H1 (cell line): ENCODE data around the gene STAT2. TPM values are rescaled to one million over a fixed set of nuclear protein-coding genes. Genes with fewer than 3 reads are reported as not detected.

ENCODE experiments used
- CTCF ChIA-PET: fragments of 300-600 bp; sonication (Branson Sonifier 250); formaldehyde crosslinking; loops from one replicate; lab custom pipeline; 2021; ENCODE audit not compliant: partially characterized antibody; lab: Charles Lee
- POLR2A ChIA-PET: fragments of 300-600 bp; sonication (Branson Sonifier 250); formaldehyde crosslinking; loops from one replicate; lab custom pipeline; 2021; ENCODE audit warnings: inconsistent platforms; ENCODE audit not compliant: partially characterized antibody; lab: Charles Lee
- DNase-seq, 2 experiments: peaks; one replicate each; pipeline versions ENCODE4 v3.0.0 to v3.0.0-alpha.2; 2010 to 2022; ENCODE audit warnings: low spot score in 2 of 2, low read depth in 1 of 2, mixed read lengths in 1 of 2
- FAIRE-seq: peaks from 2 replicates; lab custom pipeline; 2011; peaks lifted over from hg19 to GRCh38; lab: Jason Lieb, UNC
- H2AFZ ChIP-seq: 2 replicates; pipeline ENCODE4 v1.8.1; 2012; ENCODE audit warnings: low read length, inconsistent platforms
- H2AK5ac ChIP-seq: 2 replicates; pipeline ENCODE4 v1.6.1; 2013; ENCODE audit warnings: low read depth, low read length
- H2BK120ac ChIP-seq: replicated peaks from 2 replicates; pipeline ENCODE3; 2013; ENCODE audit warnings: low read depth, low read length, inconsistent platforms
- H2BK12ac ChIP-seq: 2 replicates; pipeline ENCODE4 v1.6.1; 2013; ENCODE audit warnings: low read depth, low read length
- H2BK15ac ChIP-seq: 2 replicates; pipeline ENCODE4 v1.6.1; 2013; ENCODE audit warnings: low read length
- H2BK20ac ChIP-seq: 2 replicates; pipeline ENCODE4 v1.6.1; 2013; ENCODE audit warnings: low read length
- H2BK5ac ChIP-seq: 2 replicates; pipeline ENCODE4 v1.6.1; 2013; ENCODE audit warnings: low read depth, low read length
- H3K14ac ChIP-seq: 2 replicates; pipeline ENCODE4 v1.6.1; 2013; ENCODE audit warnings: inconsistent platforms; ENCODE audit not compliant: insufficient read length
- H3K18ac ChIP-seq: 2 replicates; pipeline ENCODE4 v1.6.1; 2013; ENCODE audit warnings: low read length; ENCODE audit errors: extremely low read depth
- H3K23ac ChIP-seq: 2 replicates; pipeline ENCODE4 v1.6.1; 2013; ENCODE audit warnings: inconsistent platforms; ENCODE audit not compliant: insufficient read length
- H3K23me2 ChIP-seq: 2 replicates; pipeline ENCODE4 v1.6.1; 2013; ENCODE audit warnings: low read depth, low read length
- H3K27ac ChIP-seq: 2 replicates; pipeline ENCODE4 v1.6.1; 2011; ENCODE audit warnings: low read depth, low read length, inconsistent platforms
- H3K27me3 ChIP-seq, 4 experiments: replicated peaks in 1 of 4; 1 replicate in 1 of 4; 2 replicates in 3 of 4; pipeline versions ENCODE4 v1.6.1 to v1.8.1; 2011 to 2013; ENCODE audit warnings: low read length in 3 of 4, mild to moderate bottlenecking in 3 of 4, inconsistent platforms in 2 of 4, mixed read lengths in 2 of 4, moderate library complexity in 1 of 4; ENCODE audit not compliant: control insufficient read depth in 3 of 4, insufficient read depth in 3 of 4; ENCODE audit errors: extremely low read depth in 1 of 4
- H3K36me3 ChIP-seq, 4 experiments: 2 replicates each; pipeline versions ENCODE4 v1.6.1 to v1.8.1; 2011 to 2013; ENCODE audit warnings: mild to moderate bottlenecking in 4 of 4, low read length in 3 of 4, moderate library complexity in 2 of 4, control low read depth in 1 of 4, inconsistent platforms in 1 of 4; ENCODE audit not compliant: insufficient read depth in 4 of 4, control insufficient read depth in 2 of 4
- H3K4ac ChIP-seq: replicated peaks from 2 replicates; pipeline ENCODE3; 2013; ENCODE audit warnings: low read length, low read depth, mixed read lengths, inconsistent platforms; ENCODE audit not compliant: insufficient read length
- H3K4me1 ChIP-seq, 4 experiments: replicated peaks in 1 of 4; 1 replicate in 1 of 4; 2 replicates in 3 of 4; pipeline versions ENCODE4 v1.6.1 to v1.8.1; 2011 to 2013; ENCODE audit warnings: low read length in 3 of 4, inconsistent platforms in 2 of 4, mixed read lengths in 1 of 4; ENCODE audit not compliant: insufficient read depth in 4 of 4, control insufficient read depth in 3 of 4
- H3K4me2 ChIP-seq, 2 experiments: 2 replicates each; pipeline versions ENCODE4 v1.6.1 to v1.8.1; 2011 to 2013; ENCODE audit warnings: low read depth in 2 of 2, low read length in 2 of 2, control low read depth in 1 of 2, inconsistent platforms in 1 of 2, mild to moderate bottlenecking in 1 of 2; ENCODE audit not compliant: insufficient read depth in 1 of 2
- H3K4me3 ChIP-seq, 4 experiments: fragments of 200-600, 300-600 bp in 1 of 4; sonication (generic), shearing (Covaris generic), sonication (Bioruptor Twin) in 1 of 4; 2 replicates each; pipeline versions ENCODE4 v1.5.1 to v1.8.1; 2011 to 2016; ENCODE audit warnings: low read length in 4 of 4, low read depth in 3 of 4, control low read depth in 2 of 4, inconsistent platforms in 2 of 4, mild to moderate bottlenecking in 2 of 4, mixed read lengths in 1 of 4, moderate library complexity in 1 of 4; ENCODE audit not compliant: insufficient read depth in 2 of 4; ENCODE audit errors: extremely low read depth in 1 of 4
- H3K56ac ChIP-seq: replicated peaks from 2 replicates; pipeline ENCODE3; 2013; ENCODE audit warnings: low read depth, mild to moderate bottlenecking, mixed read lengths, low read length, inconsistent platforms; ENCODE audit not compliant: insufficient read length
- H3K79me1 ChIP-seq: 2 replicates; pipeline ENCODE4 v1.6.1; 2013; ENCODE audit warnings: low read depth, low read length, control low read depth
- H3K79me2 ChIP-seq, 2 experiments: 2 replicates each; pipeline versions ENCODE4 v1.6.1 to v1.8.1; 2012 to 2013; ENCODE audit warnings: low read length in 2 of 2, mild to moderate bottlenecking in 2 of 2, inconsistent platforms in 1 of 2; ENCODE audit not compliant: insufficient read depth in 2 of 2, control insufficient read depth in 1 of 2
- H3K9ac ChIP-seq, 4 experiments: replicated peaks in 1 of 4; 1 replicate in 1 of 4; 2 replicates in 3 of 4; pipeline versions ENCODE4 v1.6.1 to v1.8.1; 2011 to 2013; ENCODE audit warnings: low read depth in 3 of 4, low read length in 3 of 4, control low read depth in 2 of 4, mild to moderate bottlenecking in 2 of 4, moderate library complexity in 2 of 4, inconsistent platforms in 1 of 4; ENCODE audit errors: extremely low read depth in 1 of 4
- H3K9me3 ChIP-seq, 2 experiments: 2 replicates each; pipeline versions ENCODE4 v1.6.1 to v1.8.1; 2012 to 2013; ENCODE audit warnings: mild to moderate bottlenecking in 2 of 2, moderate library complexity in 2 of 2, control low read depth in 1 of 2, inconsistent platforms in 1 of 2, low read depth in 1 of 2, low read length in 1 of 2, mixed read lengths in 1 of 2; ENCODE audit not compliant: insufficient read depth in 2 of 2
- H4K20me1 ChIP-seq, 2 experiments: replicated peaks in 1 of 2; 2 replicates each; pipeline versions ENCODE3 to v1.8.1; 2011 to 2013; ENCODE audit warnings: inconsistent platforms in 2 of 2, low read length in 2 of 2, mild to moderate bottlenecking in 1 of 2; ENCODE audit not compliant: insufficient read depth in 2 of 2, control insufficient read depth in 1 of 2
- H4K5ac ChIP-seq: 2 replicates; pipeline ENCODE4 v1.6.1; 2013; ENCODE audit warnings: low read length, low read depth, mixed read lengths, inconsistent platforms; ENCODE audit not compliant: insufficient read length
- H4K8ac ChIP-seq: 2 replicates; pipeline ENCODE4 v1.8.0; 2013; ENCODE audit warnings: mild to moderate bottlenecking, moderate library complexity, low read length, inconsistent platforms; ENCODE audit not compliant: insufficient read depth; ENCODE audit errors: extremely low read depth
- H4K91ac ChIP-seq: replicated peaks from 2 replicates; pipeline ENCODE3; 2013; ENCODE audit warnings: low read length, mixed read lengths, inconsistent platforms; ENCODE audit not compliant: insufficient read length
- ASH2L ChIP-seq: fragments of 200-600, 300-600 bp; sonication (generic); IDR thresholded peaks from one replicate; pipeline ENCODE4 v1.7.1; 2017; ENCODE audit warnings: low read length
- EP300 ChIP-seq, 2 experiments: IDR thresholded peaks; 1 replicate in 1 of 2; 2 replicates in 1 of 2; pipeline ENCODE4 v1.6.1; 2011 to 2012; ENCODE audit warnings: low read depth in 2 of 2, low read length in 2 of 2, mild to moderate bottlenecking in 2 of 2, borderline replicate concordance in 1 of 2, inconsistent platforms in 1 of 2, moderate library complexity in 1 of 2
- SIN3A ChIP-seq, 2 experiments: IDR thresholded peaks in 1 of 2; conservative IDR thresholded peaks in 1 of 2; 2 replicates each; pipeline ENCODE4 v1.6.1; 2011 to 2012; ENCODE audit warnings: low read length in 2 of 2, improper control_type of control experiment in 1 of 2, low read depth in 1 of 2, mild to moderate bottlenecking in 1 of 2
- SIX5 ChIP-seq: IDR thresholded peaks from 2 replicates; pipeline ENCODE4 v1.6.1; 2011; ENCODE audit warnings: mild to moderate bottlenecking, low read depth, low read length
- WGBS, 2 experiments: shearing (Covaris generic) in 1 of 2; methylation state at CpG; one replicate each; pipeline versions ENCODE4 v1.1.6 to v1.1.7; 2013 to 2015; ENCODE audit warnings: low lambda C conversion rate in 2 of 2, mixed read lengths in 2 of 2, inconsistent platforms in 1 of 2, low coverage in 1 of 2, missing lambda C conversion rate in 1 of 2; ENCODE audit not compliant: insufficient replicate concordance in 2 of 2, insufficient coverage in 1 of 2, insufficient read length in 1 of 2; ENCODE audit errors: extremely low coverage in 1 of 2, missing lambda C conversion rate in 1 of 2; 5-methylcytosine and 5-hydroxymethylcytosine counted together
- polyA plus RNA-seq, 7 experiments: library from polyadenylated mRNA; depleted of rRNA in 3 of 7; stranded (reverse) in 5 of 7; unstranded in 2 of 7; fragments of >200 nt in 5 of 7; fragments of 200-250 nt in 2 of 7; gene quantifications; 1 replicate in 5 of 7; 2 replicates in 1 of 7; 4 replicates in 1 of 7; pipeline versions ENCODE4 v1.2.1 to v1.2.3, GENCODE V29; 2011 to 2013; ENCODE audit warnings: missing spikeins in 2 of 7, mixed read lengths in 2 of 7
- total RNA-seq: library from RNA; stranded (reverse); fragmentation: NEBNext Ultra II Directional; extraction: Animal tissue kit (Norgen Biotek cat#: 25700); gene quantifications from 2 replicates; pipeline ENCODE4 v1.2.1, GENCODE V29; 2021

Gene STAT2
- total and polyA plus RNA-seq, 2 of the 8 experiments (the other 6 are each of a cell fraction or from before 2014, with no cell fraction given): 37.1 to 44.7 TPM

DNA sequence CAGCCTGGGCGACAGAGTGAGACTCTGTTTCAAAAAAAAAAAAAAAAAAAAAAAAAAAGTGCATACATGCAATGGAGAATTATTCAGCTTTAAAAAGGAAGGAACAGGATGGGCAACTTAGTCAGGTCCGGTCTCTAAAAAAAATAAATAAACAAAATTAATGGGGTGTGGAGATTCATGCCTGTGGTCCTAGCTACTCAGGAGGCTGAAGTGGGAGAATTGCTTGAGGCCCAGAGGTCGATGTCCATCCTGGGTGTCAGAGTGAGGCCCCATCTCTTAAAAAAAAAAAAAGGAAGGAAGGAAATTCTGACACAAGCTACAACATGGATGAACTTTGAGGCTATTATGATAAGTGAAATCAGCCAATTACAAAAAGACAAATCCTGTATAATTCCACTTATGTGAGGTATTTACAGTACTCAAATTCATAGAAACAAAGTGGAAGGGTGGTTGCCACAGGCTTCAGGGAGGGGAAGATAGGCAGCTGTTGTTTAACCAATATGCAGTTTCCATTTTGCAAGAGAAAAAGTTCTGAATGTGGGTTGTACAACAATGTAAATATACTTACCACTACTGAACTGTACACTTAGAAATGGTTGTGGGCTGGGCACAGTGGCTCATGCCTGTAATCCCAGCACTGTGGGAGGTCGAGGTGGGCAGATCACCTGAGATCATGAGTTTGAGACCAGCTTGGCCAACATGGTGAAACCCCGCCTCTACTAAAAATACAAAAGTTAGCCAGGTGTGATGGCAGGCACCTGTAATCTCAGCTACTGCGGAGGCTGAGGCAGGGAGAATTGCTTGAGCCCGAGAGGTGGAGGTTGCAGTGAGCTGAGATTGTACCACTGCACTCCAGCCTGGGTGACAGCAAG, 15.1 kb upstream of the STAT2 start:
- Histone ChIP-seq H4K8ac (no peak overlapping the region), H3K18ac (no peak overlapping the region), H2AK5ac (no peak overlapping the region), H3K27me3 (no peaks in the 10 kb centered on the region), H3K9me3 (no peaks in the 10 kb centered on the region), H4K5ac (no peak overlapping the region), H3K4me1 (peaks cover 0 to 5% (median 0%) of the 10 kb centered on the region in 4 experiments; a peak in 3 of 7 replicates), H4K91ac (no peak overlapping the region), H3K9ac (no peak overlapping the region), H3K4me3 (no peak overlapping the region), H3K27ac (no peak overlapping the region), H3K36me3 (no peaks in the 10 kb centered on the region), H2BK5ac (no peak overlapping the region), H2BK15ac (no peak overlapping the region), H3K79me1 (no peaks in the 10 kb centered on the region), H2BK12ac (no peak overlapping the region), H2BK120ac (no peak overlapping the region), H3K4me2 (no peak overlapping the region), H2AFZ (no peak overlapping the region), H3K56ac (no peak overlapping the region), H4K20me1 (no peaks in the 10 kb centered on the region), H3K23ac (no peak overlapping the region), H2BK20ac (no peak overlapping the region), H3K23me2 (no peaks in the 10 kb centered on the region), H3K79me2 (no peaks in the 10 kb centered on the region), H3K4ac (no peak overlapping the region), H3K14ac (no peak overlapping the region)
- no peak for DNase-seq
- FAIRE-seq: no peak
- CTCF ChIA-PET: interaction anchor here (0.6 to 3.3 kb wide), 5 partner anchors 65 to 122 kb away, joined by 3 to 25 read pairs (median 3); no protein-coding TSS in a partner anchor
- POLR2A ChIA-PET: interaction anchor here (1.2 to 1.3 kb wide), 2 partner anchors 14 to 95 kb away, joined by 3 read pairs; no protein-coding TSS in a partner anchor
- 88% methylated on average over 5 of the region's 7 CpGs; no CpG with 5 or more reads in 1 of the 2 experiments for whole genome bisulfite sequencing, 2 experiments
- TF ChIP-seq SIX5 (no peak), ASH2L (no peak), EP300 (IDR thresholded peaks at IDR 0.05; ENCODE audit: borderline replicate concordance in 1 of 2, low read depth in 2 of 2, low read length in 2 of 2) (no peak), SIN3A (conservative IDR thresholded peaks at IDR 0.05 in 1 of 2, IDR thresholded peaks at IDR 0.05 in 1 of 2; ENCODE audit: low read depth in 1 of 2, low read length in 2 of 2) (no peak)
